GM15510 (cell line): ENCODE results near the gene CDC14B.

Experiments used
- POLR2A ChIP-seq: IDR thresholded peaks from 3 replicates; pipeline ENCODE4 v1.6.1; 2011; ENCODE audit warnings: borderline replicate concordance; ENCODE audit not compliant: insufficient read length; ENCODE audit errors: extremely low read depth

The CDC14B gene

GRCh38 chr9:96508227-96508940 is 111.3 kb downstream of the CDC14B start:
- no peak for TF ChIP-seq POLR2A

GRCh38 chr9:96505316-96505991 is 114.2 kb downstream of the CDC14B start:
- no peak for TF ChIP-seq POLR2A

- no peak for TF ChIP-seq POLR2A
Observed at GRCh38 chr9:96503918-96504317, 115.7 kb downstream of the CDC14B start.

DNA sequence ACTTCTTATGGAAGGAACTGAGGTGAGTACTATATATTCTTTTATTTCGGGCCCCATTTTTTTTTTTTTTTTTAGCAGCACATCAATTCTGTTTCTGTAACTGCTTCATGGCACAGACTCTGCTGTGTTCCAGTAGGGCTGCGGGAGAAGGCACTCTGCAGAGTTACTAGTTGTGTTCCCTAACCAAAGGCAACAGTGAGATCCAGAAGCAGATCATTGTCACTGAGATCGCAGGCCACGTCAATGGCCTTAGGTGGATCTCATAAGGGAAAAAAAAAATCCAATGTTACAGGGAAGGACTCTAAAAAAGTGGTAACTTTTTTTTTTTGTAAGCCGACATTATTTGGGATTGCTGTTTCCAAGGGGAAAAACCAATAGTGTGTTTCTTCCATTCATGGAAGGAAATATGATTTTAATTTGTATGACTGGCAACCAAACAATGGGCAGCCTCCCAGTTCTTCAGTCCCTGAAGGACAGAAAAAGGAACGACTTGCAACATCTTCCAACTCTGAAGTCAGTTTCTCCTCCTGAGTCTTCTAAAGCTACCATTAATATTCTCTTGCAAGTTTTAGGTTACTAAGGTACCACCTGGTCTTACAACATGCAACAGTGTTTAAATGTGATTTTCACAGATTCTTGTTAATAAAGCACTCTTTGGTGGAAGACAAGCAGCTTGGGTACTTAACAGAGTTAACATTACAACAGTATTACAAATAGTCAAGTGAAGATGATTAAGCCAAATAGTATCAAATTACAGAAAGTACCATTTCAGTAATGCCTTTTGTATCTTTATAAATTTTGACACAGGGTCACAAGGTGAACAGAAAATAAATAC is 116.9 kb downstream of the CDC14B start:
- no peak for TF ChIP-seq POLR2A

DNA sequence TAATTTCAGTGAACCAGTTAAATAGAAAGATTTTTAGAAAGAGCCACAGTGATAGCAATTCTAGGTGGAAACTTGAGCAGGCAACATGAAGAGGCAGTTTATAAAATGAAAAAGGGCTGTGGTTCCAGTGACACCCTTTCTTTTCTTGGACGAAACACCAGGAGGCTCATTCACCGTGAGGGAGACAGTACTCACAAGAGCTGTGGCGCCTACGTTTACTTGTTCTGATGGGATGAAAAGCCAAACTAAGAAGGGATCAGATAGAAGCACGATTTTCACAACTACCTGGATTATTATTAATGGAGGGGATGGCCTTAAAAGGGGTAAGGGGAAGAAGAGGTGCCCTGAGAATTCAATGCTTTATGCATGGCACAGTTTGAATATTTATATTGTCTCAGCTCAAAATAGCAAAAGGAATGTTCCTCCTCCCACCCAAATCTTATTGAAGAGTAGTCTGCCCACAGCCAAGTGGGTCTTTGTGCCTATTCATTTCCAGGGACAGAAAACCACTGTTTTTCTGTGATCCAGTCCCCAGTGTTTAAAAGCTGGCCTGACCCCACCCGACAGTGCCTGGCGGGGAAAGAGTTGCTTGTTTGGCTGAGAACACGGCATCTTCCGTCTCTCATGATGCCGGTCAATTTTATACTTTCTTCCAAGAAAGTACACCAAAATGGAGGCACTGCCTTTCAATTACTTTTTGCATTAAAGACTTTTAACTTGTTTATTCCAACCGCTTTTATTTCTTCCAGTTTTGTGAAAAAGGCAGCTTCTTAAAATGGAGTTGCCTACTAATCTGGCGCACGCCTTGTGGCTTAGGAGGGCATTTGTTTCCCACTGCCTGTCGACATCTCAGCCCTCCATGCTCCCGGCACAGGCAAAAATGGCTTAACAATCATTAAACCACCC is 117.8 kb downstream of the CDC14B start:
- no peak for TF ChIP-seq POLR2A

DNA sequence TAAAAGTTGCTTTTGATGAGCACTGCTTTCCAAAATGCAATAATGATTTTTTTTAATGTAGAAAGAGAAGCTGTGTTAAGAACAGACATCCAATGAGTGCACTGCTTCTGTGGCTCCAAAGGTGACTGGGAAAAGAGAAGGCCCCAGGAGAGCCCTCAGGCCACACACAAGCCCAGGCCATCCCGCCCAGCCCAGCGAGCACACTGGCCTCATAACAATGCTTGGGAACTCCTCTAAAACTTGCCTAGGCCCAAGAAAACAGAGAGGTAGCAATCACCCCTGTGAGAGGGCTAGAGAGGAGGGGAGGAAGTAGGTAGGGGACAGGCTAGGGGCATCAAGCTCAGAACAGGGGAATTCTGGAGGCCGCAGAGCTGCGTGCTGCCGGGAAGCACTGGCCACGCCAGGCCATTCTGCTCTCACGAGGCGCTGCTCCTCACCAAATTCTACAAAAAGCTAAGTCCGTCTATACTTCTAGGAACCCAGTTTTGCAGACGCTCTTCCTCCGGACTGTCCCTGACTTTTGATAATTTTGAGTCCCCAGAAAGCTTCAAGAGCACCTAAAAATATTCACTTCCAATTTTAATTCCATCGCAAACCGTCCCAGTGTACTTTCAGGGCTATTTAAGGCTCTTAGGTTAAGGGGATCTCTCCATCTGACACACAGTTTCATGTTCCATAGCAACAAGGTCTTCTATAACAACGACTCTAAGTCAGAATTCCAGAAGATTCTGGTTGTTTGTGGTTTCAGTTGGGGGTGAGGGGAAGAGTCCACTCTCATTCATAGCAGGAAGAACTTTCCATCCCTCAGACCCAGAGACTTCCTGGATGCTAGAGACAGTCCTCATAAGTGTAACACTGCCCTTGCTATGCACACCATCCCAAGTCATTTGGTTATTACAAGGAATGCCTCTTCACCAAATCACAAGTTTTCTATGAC is 118.7 kb downstream of the CDC14B start:
- TF ChIP-seq POLR2A, result no peak

GRCh38 chr9:96499257-96499656 is 120.4 kb downstream of the CDC14B start:
- TF ChIP-seq POLR2A, result no peak

DNA sequence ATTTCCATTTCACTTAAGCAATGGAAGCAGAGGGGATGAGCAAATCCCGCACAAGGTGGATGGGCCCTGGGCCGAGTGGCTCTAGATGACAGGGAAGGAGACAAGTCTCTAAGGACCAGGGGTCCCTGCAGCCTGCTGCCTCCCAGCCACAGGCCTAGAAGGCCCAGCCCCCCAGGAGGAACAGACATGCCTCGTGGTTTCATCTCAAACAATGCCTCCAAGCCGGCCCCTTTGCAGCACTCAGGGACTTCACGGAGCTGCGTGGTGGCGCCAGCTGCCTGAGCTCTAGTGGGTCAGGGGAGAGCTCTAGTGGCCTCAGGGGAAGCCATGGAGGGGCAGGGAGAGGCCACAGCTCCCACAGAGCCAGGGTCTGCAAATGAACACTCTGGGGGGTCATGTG is 120.8 kb downstream of the CDC14B start:
- TF ChIP-seq POLR2A, result no peak

DNA sequence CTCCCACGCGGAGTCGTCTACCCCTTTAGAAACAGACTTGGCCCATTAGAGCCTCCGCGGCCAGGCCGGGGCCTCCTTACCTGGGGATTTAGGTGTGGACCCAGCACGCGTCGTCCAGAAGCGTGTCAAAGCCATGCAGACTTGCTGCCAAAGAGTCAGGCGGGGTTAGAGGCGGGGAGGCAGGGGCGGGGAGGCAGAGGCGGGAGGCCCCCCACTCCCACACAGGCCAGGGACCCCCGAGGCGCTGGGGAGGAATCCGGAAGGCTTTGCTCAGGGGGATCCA is 122.6 kb downstream of the CDC14B start:
- TF ChIP-seq POLR2A, result no peak

- no peak for TF ChIP-seq POLR2A
Observed at GRCh38 chr9:96496368-96497116, 123.1 kb downstream of the CDC14B start.

DNA sequence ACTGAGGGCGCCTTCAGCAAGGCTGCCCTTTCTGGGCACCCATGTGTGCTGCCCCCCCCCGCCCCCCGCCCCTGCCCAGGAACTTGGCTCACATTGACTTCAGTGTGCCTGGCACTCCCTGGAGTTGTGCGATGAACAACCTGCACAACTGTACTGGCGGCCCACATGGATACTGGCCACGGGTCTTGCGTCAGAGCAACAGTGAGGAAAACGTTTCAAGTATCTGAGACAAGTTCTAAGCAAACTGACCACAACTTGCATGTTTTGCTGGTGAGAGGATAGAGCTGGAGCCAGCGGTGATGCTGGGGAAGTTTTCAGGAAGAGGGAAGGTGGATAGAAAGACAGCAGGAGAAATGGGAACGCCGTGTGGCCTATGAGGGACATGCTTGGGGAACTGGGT is 124.3 kb downstream of the CDC14B start:
- no peak for TF ChIP-seq POLR2A

DNA sequence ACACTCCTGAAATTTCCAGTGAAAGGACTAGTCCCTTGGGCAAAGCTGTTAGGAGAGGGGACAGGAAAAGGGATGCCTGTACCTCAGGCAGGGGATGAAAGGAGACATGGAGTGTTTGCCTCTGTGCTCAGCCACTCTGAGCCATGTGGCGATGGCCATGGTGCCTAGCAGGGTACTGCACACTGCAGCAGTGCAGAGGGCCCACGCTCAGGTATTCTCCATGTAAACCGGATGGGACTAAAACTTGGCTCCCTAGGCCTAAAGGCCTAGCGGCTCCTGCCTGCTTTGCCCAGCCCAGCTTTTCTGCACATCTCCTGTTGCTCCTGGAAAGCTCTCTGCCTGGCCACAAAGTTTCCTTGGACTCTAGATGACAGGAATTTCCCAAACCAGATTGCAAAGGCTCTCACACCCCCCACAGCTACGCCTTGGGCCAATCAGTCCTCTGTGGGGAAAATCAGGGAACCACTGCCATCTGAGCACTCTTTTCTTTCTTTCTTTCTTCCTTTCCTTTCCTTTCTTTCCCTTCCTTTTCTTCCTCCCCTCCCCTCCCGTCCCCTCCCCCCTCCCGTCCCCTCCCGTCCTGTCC is 125.3 kb downstream of the CDC14B start:
- TF ChIP-seq POLR2A, result no peak

DNA sequence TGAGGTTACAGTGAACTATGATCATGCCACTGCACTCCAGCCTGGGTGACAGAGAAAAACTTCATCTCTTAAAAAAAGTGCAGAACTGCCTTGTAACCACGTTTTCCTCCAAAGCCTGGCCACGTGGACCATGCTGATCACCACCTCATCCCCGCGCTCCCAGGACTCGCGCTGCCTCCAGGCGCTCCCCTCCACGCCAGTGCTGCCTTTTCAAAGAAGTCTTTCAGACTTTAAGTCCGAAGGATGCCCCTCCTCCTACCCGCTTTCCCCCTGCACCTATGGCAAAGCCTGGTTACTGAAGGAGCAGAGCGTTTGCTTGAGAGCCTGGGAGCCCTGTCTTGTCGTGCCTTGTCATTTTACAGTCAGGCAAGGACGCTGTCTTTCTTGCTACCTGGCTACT is 125.9 kb downstream of the CDC14B start:
- TF ChIP-seq POLR2A, result no peak
